Heart right ventricle (tissue), 16 donors: ENCODE measurements around the gene KCNJ11. TPM values are rescaled to one million over a fixed set of nuclear protein-coding genes. Genes with fewer than 3 reads are reported as not detected.
"Not testable (repeated sequence)": the region's sequence is repeated elsewhere in the genome, so short reads cannot be mapped to it uniquely, and the experiment has no call there.

Experiments used
- ATAC-seq, 8 donors: fragments of 200-7000 bp; cut with Tn5 transposase; one replicate each; pipeline ENCODE4 v1.9.1; 2020; ENCODE audit warnings: mild to moderate bottlenecking in 8 of 8, moderate library complexity in 8 of 8, moderate number of reproducible peaks in 1 of 8
- DNase-seq, 2 donors: peaks; one replicate each; pipeline ENCODE4 v3.0.0-alpha.2; 2020
- H3K27ac ChIP-seq, 10 donors: fragments of 200-600 bp; sonication (generic) in 2 of 10; one replicate each; pipeline versions ENCODE4 v1.5.0 to v1.8.0; 2020 to 2022; ENCODE audit warnings: mild to moderate bottlenecking in 3 of 10
- H3K27me3 ChIP-seq, 7 donors: fragments of 200-600 bp; one replicate each; pipeline ENCODE4 v1.8.0; 2021 to 2022; ENCODE audit warnings: mild to moderate bottlenecking in 2 of 7
- H3K36me3 ChIP-seq, 9 donors: fragments of 200-600 bp; sonication (generic) in 1 of 9; one replicate each; pipeline versions ENCODE4 v1.5.0 to v1.8.0; 2020 to 2022; ENCODE audit warnings: mild to moderate bottlenecking in 2 of 9
- H3K4me1 ChIP-seq, 9 donors: fragments of 200-600 bp; sonication (generic) in 1 of 9; one replicate each; pipeline versions ENCODE4 v1.5.0 to v1.8.0; 2020 to 2022; ENCODE audit warnings: mild to moderate bottlenecking in 4 of 9
- H3K4me3 ChIP-seq, 10 donors: fragments of 200-600 bp; sonication (generic) in 2 of 10; one replicate each; pipeline versions ENCODE4 v1.5.0 to v1.8.0; 2020 to 2022; ENCODE audit warnings: mild to moderate bottlenecking in 7 of 10, moderate library complexity in 2 of 10
- H3K9me3 ChIP-seq, 11 donors: fragments of 200-600 bp in 10 of 11; sonication (generic) in 2 of 11; one replicate each; pipeline versions ENCODE4 v1.5.0 to v1.8.0; 2013 to 2022; ENCODE audit warnings: mild to moderate bottlenecking in 2 of 11, control low read depth in 1 of 11, moderate library complexity in 1 of 11
- WGBS, 2 donors: extraction: QIAGEN DNeasy Blood & Tissue Kit; methylation state at CpG; one replicate each; pipeline ENCODE4 v1.1.7; 2013; ENCODE audit warnings: inconsistent platforms in 1 of 2; 5-methylcytosine and 5-hydroxymethylcytosine counted together
- intact Hi-C, 10 donors: fragments of 100-400 bp; cut with DNase I; formaldehyde crosslinking; loops; one replicate each; pipeline versions ENCODE4 v1.11.1 to v1.14.2; 2022
- polyA plus RNA-seq, 2 donors: library from polyadenylated mRNA; stranded (reverse); fragments of 200-250 nt; gene quantifications; one replicate each; pipeline ENCODE4 v1.2.3, GENCODE V29; 2013
- total RNA-seq, 10 donors: library from RNA; stranded (reverse); fragmentation: NEBNext Ultra II Directional in 3 of 10; extraction: Animal tissue kit (Norgen Biotek cat#: 25700) in 3 of 10; gene quantifications; one replicate each; pipeline versions ENCODE4 v1.2.1 to v1.2.4, GENCODE V29; 2021 to 2023
- TF ChIP-seq, protein P1 (sequence below), 9 donors: fragments of 200-600 bp; sonication (generic) in 2 of 9; IDR thresholded peaks; one replicate each; pipeline versions ENCODE4 v1.5.0 to v1.8.0; 2021 to 2022; ENCODE audit warnings: antibody characterized with exemption in 9 of 9, mild to moderate bottlenecking in 5 of 9, moderate library complexity in 1 of 9
- donor health status: Arrhythmogenic right ventricular cardiomyopathy.
- donor health status: ischemic (EF 13 %, LVEDD 7.1; RV severe dilation, severe dysfunction).
- donor health status: healthy with polysubstance abuse.
- donor health status: DM: no; HTN: yes; CAD: no.
- donor health status: DM: no; HTN: no; CAD: no.
- donor health status: ischemic (EF 25% LVEDD 6.9; RV normal size, moderate dysfunction).
- donor health status: ischemic (EF 25% LVEDD 5.7; RV mildly dilated, moderate dysfunction).
- donor health status: healthy.
- donor health status: DM: yes; HTN: yes; CAD: no.
- donor health status: Ischemic cardiomyopathy.
- donor health status: ischemic (EF 35%, LVEDD 5.7; RV mildly dilated, moderate dysfunction).
- donor health status: nonischemic (EF 11% LVEDD 7.7; RV severe dilation, severe dysfunction).
- donor health status: DM: yes; HTN: yes; CAD: no.
- donor health status: PGD.
- donor health status: ischemic (EF 29% LVEDD 5.4; RV normal size, mild dysfunction).
- donor health status: nonischemic (EF 23%, LVEDD 6.1; RV moderate dilation, normal function).

Gene KCNJ11
- total and polyA plus RNA-seq, 12 donors, result 8.9 to 27.0 (median 13.9) TPM

- H3K27me3 ChIP-seq, result no peaks in the 10 kb centered on the region
- WGBS, 2 donors, result 63 to 69% methylated on average over 8 of the region's 8 CpGs
- H3K36me3 ChIP-seq, result no peaks in the 10 kb centered on the region
- intact Hi-C loops, result no loop called here
- H3K4me3 ChIP-seq, result no peak overlapping the region
- DNase-seq (no peak), ATAC-seq (peak in 3 of 8 donors; percentile 18 to 48 (median 20))
- H3K4me1 ChIP-seq, result peaks cover 0 to 8% (median 0%) of the 10 kb centered on the region in 9 donors
- H3K9me3 ChIP-seq, result no peaks in the 10 kb centered on the region
- no peak overlapping the region for H3K27ac ChIP-seq
- TF ChIP-seq, protein P1, sequence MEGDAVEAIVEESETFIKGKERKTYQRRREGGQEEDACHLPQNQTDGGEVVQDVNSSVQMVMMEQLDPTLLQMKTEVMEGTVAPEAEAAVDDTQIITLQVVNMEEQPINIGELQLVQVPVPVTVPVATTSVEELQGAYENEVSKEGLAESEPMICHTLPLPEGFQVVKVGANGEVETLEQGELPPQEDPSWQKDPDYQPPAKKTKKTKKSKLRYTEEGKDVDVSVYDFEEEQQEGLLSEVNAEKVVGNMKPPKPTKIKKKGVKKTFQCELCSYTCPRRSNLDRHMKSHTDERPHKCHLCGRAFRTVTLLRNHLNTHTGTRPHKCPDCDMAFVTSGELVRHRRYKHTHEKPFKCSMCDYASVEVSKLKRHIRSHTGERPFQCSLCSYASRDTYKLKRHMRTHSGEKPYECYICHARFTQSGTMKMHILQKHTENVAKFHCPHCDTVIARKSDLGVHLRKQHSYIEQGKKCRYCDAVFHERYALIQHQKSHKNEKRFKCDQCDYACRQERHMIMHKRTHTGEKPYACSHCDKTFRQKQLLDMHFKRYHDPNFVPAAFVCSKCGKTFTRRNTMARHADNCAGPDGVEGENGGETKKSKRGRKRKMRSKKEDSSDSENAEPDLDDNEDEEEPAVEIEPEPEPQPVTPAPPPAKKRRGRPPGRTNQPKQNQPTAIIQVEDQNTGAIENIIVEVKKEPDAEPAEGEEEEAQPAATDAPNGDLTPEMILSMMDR (IDR thresholded peaks at IDR 0.05), result no peak
Observed at GRCh38 chr11:17431139-17431538, 42.7 kb upstream of the KCNJ11 start.

- ATAC-seq (no peak), DNase-seq (no peak)
- TF ChIP-seq, protein P1 (IDR thresholded peaks at IDR 0.05), result no peak
- H3K4me1 ChIP-seq, result peaks cover 0 to 8% (median 0%) of the 10 kb centered on the region in 9 donors
- intact Hi-C loops, result no loop called here
- WGBS, 2 donors, result 89% methylated on average over 13 of the region's 13 CpGs
- H3K9me3 ChIP-seq, result no peaks in the 10 kb centered on the region
- H3K27ac ChIP-seq, result no peak overlapping the region
- no peaks in the 10 kb centered on the region for H3K27me3 ChIP-seq
- H3K36me3 ChIP-seq, result no peaks in the 10 kb centered on the region
- H3K4me3 ChIP-seq, result no peak overlapping the region
Observed at GRCh38 chr11:17430616-17431015, 42.2 kb upstream of the KCNJ11 start.

- Histone ChIP-seq H3K4me1 (peaks cover 0 to 8% (median 0%) of the 10 kb centered on the region in 9 donors), H3K27ac (no peak overlapping the region), H3K9me3 (no peaks in the 10 kb centered on the region), H3K27me3 (no peaks in the 10 kb centered on the region), H3K36me3 (no peaks in the 10 kb centered on the region), H3K4me3 (no peak overlapping the region)
- DNase-seq, result no peak
- TF ChIP-seq, protein P1 (IDR thresholded peaks at IDR 0.05), result no peak
- no peak for ATAC-seq
- 87 to 90% methylated on average over 3 of the region's 3 CpGs for WGBS, 2 donors
- intact Hi-C loops, result no loop called here
Observed at GRCh38 chr11:17428925-17429324, 40.5 kb upstream of the KCNJ11 start.

DNA sequence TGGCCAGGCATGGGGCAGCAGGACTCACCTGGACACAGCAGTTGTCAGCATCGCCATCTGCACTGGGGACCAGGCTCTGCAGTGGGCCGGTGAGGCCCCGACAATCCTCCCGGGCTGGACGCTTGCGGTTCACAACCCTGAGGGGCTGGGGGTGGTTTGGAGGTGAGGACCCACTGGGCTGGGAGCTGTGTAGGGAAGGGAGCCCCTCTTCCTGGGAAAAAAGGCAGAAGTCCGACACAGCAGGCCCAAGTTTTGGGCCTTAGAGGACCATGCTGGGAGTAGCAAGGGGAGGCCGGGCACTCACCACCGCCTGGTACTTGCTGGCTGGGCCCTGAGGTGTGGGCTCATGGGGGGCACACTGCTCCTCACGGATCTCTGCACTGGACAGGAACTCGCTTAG is 39.8 kb upstream of the KCNJ11 start:
- H3K4me3 ChIP-seq, result no peak overlapping the region
- no peaks in the 10 kb centered on the region for H3K36me3 ChIP-seq
- 94% methylated on average over 11 of the region's 11 CpGs for WGBS, 2 donors
- DNase-seq (no peak), ATAC-seq (no peak)
- H3K4me1 ChIP-seq, result peaks cover 0 to 8% (median 0%) of the 10 kb centered on the region in 9 donors
- TF ChIP-seq, protein P1 (IDR thresholded peaks at IDR 0.05), result no peak
- intact Hi-C loops, result no loop called here
- H3K27me3 ChIP-seq, result no peaks in the 10 kb centered on the region
- no peaks in the 10 kb centered on the region for H3K9me3 ChIP-seq
- H3K27ac ChIP-seq, result no peak overlapping the region

GRCh38 chr11:17426233-17426632 is 37.8 kb upstream of the KCNJ11 start:
- H3K4me3 ChIP-seq, ATAC-seq, H3K27me3 ChIP-seq, H3K9me3 ChIP-seq, H3K36me3 ChIP-seq, H3K4me1 ChIP-seq, H3K27ac ChIP-seq, DNase-seq, intact Hi-C loops: not testable (repeated sequence)
- WGBS, 2 donors, result 72 to 75% methylated on average over 5 of the region's 5 CpGs
